Trophoblast cell (in vitro differentiated cells and primary cell): ENCODE results near the gene DCTD.

ENCODE experiments used
- DNase-seq, 2 donors: peaks; one replicate each; pipeline ENCODE4 v3.0.0-alpha.2; 2016
- H2AFZ ChIP-seq: 2 replicates; pipeline ENCODE4 v1.6.1; 2013; ENCODE audit warnings: low read length, moderate library complexity, mild to moderate bottlenecking; ENCODE audit not compliant: insufficient read depth, poor library complexity
- H2AK5ac ChIP-seq: 2 replicates; pipeline ENCODE4 v1.6.1; 2013; ENCODE audit warnings: mild to moderate bottlenecking, low read length
- H2BK120ac ChIP-seq: 2 replicates; pipeline ENCODE4 v1.6.1; 2013; ENCODE audit warnings: low read length, mild to moderate bottlenecking, moderate library complexity; ENCODE audit not compliant: insufficient read depth, poor library complexity
- H2BK12ac ChIP-seq: 2 replicates; pipeline ENCODE4 v1.6.1; 2013; ENCODE audit warnings: mild to moderate bottlenecking, low read length, moderate library complexity
- H2BK5ac ChIP-seq: 2 replicates; pipeline ENCODE4 v1.6.1; 2013; ENCODE audit warnings: low read length, low read depth, moderate library complexity, mild to moderate bottlenecking; ENCODE audit not compliant: poor library complexity
- H3K14ac ChIP-seq: 2 replicates; pipeline ENCODE4 v1.6.1; 2013; ENCODE audit warnings: mild to moderate bottlenecking, low read length
- H3K18ac ChIP-seq: 2 replicates; pipeline ENCODE4 v1.6.1; 2013; ENCODE audit warnings: mild to moderate bottlenecking, low read length
- H3K23ac ChIP-seq: 2 replicates; pipeline ENCODE4 v1.6.1; 2013; ENCODE audit warnings: low read length
- H3K27ac ChIP-seq: 2 replicates; pipeline ENCODE4 v1.5.1; 2013; ENCODE audit warnings: low read depth, mild to moderate bottlenecking, inconsistent platforms, low read length, moderate library complexity
- H3K27me3 ChIP-seq: 2 replicates; pipeline ENCODE4 v1.6.1; 2013; ENCODE audit warnings: inconsistent platforms, mild to moderate bottlenecking, low read length, moderate library complexity; ENCODE audit not compliant: insufficient read depth
- H3K36me3 ChIP-seq, 2 experiments: 1 replicate in 1 of 2; 2 replicates in 1 of 2; pipeline ENCODE4 v1.6.1; 2013; ENCODE audit warnings: low read length in 2 of 2, mild to moderate bottlenecking in 2 of 2, moderate library complexity in 1 of 2; ENCODE audit not compliant: insufficient read depth in 2 of 2, control insufficient read depth in 1 of 2
- H3K4ac ChIP-seq: 2 replicates; pipeline ENCODE4 v1.6.1; 2013; ENCODE audit warnings: low read depth, mild to moderate bottlenecking, low read length, moderate library complexity
- H3K4me1 ChIP-seq, 2 experiments: 1 replicate in 1 of 2; 2 replicates in 1 of 2; pipeline ENCODE4 v1.6.1; 2013; ENCODE audit warnings: low read length in 2 of 2, mild to moderate bottlenecking in 2 of 2, moderate library complexity in 1 of 2; ENCODE audit not compliant: insufficient read depth in 2 of 2, control insufficient read depth in 1 of 2
- H3K4me2 ChIP-seq: 2 replicates; pipeline ENCODE4 v1.6.1; 2013; ENCODE audit warnings: inconsistent platforms, mild to moderate bottlenecking, low read length, moderate library complexity
- H3K4me3 ChIP-seq: 2 replicates; pipeline ENCODE4 v1.5.1; 2013; ENCODE audit warnings: mild to moderate bottlenecking, low read depth, low read length, inconsistent platforms
- H3K79me1 ChIP-seq: one replicate; pipeline ENCODE4 v1.6.1; 2013; ENCODE audit warnings: low read length
- H3K79me2 ChIP-seq: 2 replicates; pipeline ENCODE4 v1.6.1; 2013; ENCODE audit warnings: low read length, mild to moderate bottlenecking; ENCODE audit not compliant: control insufficient read depth, insufficient read depth, poor library complexity
- H3K9ac ChIP-seq: 2 replicates; pipeline ENCODE4 v1.6.1; 2013; ENCODE audit warnings: mild to moderate bottlenecking, low read length
- H3K9me3 ChIP-seq: 2 replicates; pipeline ENCODE4 v1.6.1; 2013; ENCODE audit warnings: low read depth, mild to moderate bottlenecking, control low read depth, inconsistent platforms, low read length; ENCODE audit not compliant: insufficient read depth
- H4K12ac ChIP-seq: 2 replicates; pipeline ENCODE4 v1.6.1; 2013; ENCODE audit warnings: low read depth, mild to moderate bottlenecking, low read length, moderate library complexity
- H4K8ac ChIP-seq: 2 replicates; pipeline ENCODE4 v1.6.1; 2013; ENCODE audit warnings: low read depth, mild to moderate bottlenecking, low read length, moderate library complexity
- H4K91ac ChIP-seq: one replicate; pipeline ENCODE4 v1.6.1; 2013; ENCODE audit warnings: low read depth, mild to moderate bottlenecking, low read length, moderate library complexity
- WGBS: extraction: QIAGEN DNeasy Blood & Tissue Kit; methylation state at CpG from one replicate; pipeline ENCODE4 v1.1.7; 2013; ENCODE audit warnings: missing lambda C conversion rate; ENCODE audit not compliant: insufficient read length, insufficient coverage; ENCODE audit errors: extremely low coverage; 5-methylcytosine and 5-hydroxymethylcytosine counted together

DCTD gene

DNA sequence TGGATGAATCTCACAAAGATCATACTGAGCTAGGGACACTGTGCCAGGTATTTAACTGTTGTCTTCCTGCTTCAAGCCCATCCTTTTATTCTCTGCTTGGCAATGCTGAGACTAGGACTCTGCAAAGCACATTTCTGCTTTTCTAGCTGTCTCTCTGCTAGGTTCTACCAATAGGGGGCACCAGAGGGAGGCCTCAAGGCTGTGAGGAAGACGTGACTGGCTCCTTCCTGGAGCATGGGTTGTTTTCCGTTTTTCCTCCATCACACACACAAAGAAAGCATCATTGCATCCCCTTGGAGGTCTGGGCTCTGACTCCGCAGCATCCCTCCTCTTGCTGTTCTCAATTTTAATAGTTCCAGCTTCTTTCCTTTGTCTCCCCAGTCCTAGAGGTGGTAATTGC, 10.9 kb upstream of the DCTD start:
- Histone ChIP-seq H2BK120ac (no peak overlapping the region), H3K9ac (no peak overlapping the region), H3K79me2 (no peaks in the 10 kb centered on the region), H2AFZ (no peak overlapping the region), H2AK5ac (no peak overlapping the region), H4K8ac (no peak overlapping the region), H3K27me3 (no peaks in the 10 kb centered on the region), H3K36me3 (no peaks in the 10 kb centered on the region), H3K27ac (no peak overlapping the region), H3K79me1 (no peaks in the 10 kb centered on the region), H3K4me3 (no peak overlapping the region), H2BK12ac (no peak overlapping the region), H3K4ac (no peak overlapping the region), H3K4me2 (no peak overlapping the region), H4K91ac (no peak overlapping the region), H2BK5ac (no peak overlapping the region), H3K9me3 (no peaks in the 10 kb centered on the region), H3K4me1 (no peaks in the 10 kb centered on the region), H3K23ac (no peak overlapping the region), H4K12ac (no peak overlapping the region), H3K18ac (no peak overlapping the region), H3K14ac (no peak overlapping the region)
- DNase-seq, result no peak
- WGBS, result no CpG with 5 or more reads among the region's 3 CpGs

DNA sequence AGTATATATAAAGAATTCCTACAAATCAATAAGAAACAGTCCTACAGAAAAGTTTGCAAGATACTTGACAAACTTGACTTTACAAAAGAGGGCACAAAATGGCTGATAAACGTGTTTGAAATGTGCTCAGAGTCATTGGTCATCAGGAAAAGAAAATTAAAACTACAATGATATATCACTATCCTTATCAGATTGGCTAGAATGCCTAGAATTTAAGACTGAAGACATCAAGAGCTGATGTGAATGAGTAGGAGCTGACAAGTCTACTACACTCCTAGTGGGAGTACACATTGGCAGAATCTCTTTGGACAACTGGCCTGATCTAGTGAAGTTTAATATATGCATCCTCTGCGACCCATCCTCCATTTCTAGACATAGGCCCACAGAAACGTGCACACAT, 10.3 kb upstream of the DCTD start:
- no peak overlapping the region for H2BK120ac ChIP-seq
- no peak overlapping the region for H4K91ac ChIP-seq
- no peak overlapping the region for H3K9ac ChIP-seq
- no peak overlapping the region for H3K23ac ChIP-seq
- no peak overlapping the region for H3K18ac ChIP-seq
- no peak overlapping the region for H2AK5ac ChIP-seq
- H3K79me2 ChIP-seq, result no peaks in the 10 kb centered on the region
- no peak overlapping the region for H3K4me3 ChIP-seq
- DNase-seq, result peak in 1 of 2 donors; percentile 53
- H3K79me1 ChIP-seq, result no peaks in the 10 kb centered on the region
- no peak overlapping the region for H4K8ac ChIP-seq
- no peak overlapping the region for H2BK12ac ChIP-seq
- H3K4me1 ChIP-seq, result no peaks in the 10 kb centered on the region
- H3K9me3 ChIP-seq, result no peaks in the 10 kb centered on the region
- no peak overlapping the region for H2BK5ac ChIP-seq
- no peak overlapping the region for H2AFZ ChIP-seq
- no CpG with 5 or more reads among the region's 3 CpGs for WGBS
- no peaks in the 10 kb centered on the region for H3K36me3 ChIP-seq
- no peak overlapping the region for H3K14ac ChIP-seq
- no peak overlapping the region for H4K12ac ChIP-seq
- H3K27ac ChIP-seq, result no peak overlapping the region
- H3K27me3 ChIP-seq, result no peaks in the 10 kb centered on the region
- H3K4me2 ChIP-seq, result no peak overlapping the region
- no peak overlapping the region for H3K4ac ChIP-seq

DNA sequence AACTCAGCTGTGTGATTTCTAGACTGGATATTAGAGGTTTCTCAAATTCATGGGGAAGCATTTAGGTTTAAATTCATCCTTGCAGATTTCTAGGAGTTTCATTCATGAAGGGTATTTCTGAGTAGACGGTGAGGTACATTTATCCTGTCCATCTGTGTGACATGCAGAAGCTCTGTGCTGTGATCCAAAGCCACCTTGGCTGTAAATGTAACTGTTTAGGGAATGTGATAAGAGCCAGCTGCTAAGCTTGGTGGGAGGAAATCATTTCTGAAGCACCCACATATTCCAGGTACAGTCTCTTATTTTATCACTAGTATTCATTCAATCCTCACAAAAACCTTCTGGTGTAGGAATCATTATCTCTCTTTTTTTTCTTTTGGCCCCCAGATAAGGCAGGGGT, 8.7 kb upstream of the DCTD start:
- H3K9ac ChIP-seq, result no peak overlapping the region

DNA sequence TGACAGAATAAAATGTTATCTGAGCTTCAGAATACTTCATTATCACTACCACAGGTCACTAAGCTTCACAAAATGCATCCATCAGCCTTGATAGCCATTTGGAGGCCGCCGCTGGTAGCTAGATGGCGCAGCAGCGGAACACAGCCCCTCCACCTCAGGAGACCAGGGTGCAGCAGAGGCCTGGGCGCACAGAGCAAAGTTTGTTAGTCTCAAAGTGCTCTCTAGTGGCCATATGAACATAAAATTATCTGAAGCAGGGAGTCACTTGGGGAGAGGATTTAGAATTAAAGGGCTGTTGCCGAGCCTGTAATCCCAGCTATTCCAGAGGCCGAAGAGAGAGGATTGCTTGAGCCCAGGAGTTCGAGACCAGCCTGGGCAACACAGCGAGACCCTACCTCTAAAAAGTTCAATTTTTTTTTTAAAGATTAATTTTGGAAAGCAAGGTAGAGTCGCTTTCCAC, 8.1 kb upstream of the DCTD start:
- H3K18ac ChIP-seq, result no peak overlapping the region
- no peaks in the 10 kb centered on the region for H3K79me1 ChIP-seq
- H3K4me1 ChIP-seq, result no peaks in the 10 kb centered on the region
- no peak overlapping the region for H4K91ac ChIP-seq
- no peak overlapping the region for H3K4me2 ChIP-seq
- H3K9me3 ChIP-seq, result no peaks in the 10 kb centered on the region
- no peak overlapping the region for H2BK120ac ChIP-seq
- no peaks in the 10 kb centered on the region for H3K36me3 ChIP-seq
- H2BK5ac ChIP-seq, result no peak overlapping the region
- H2AK5ac ChIP-seq, result no peak overlapping the region
- DNase-seq, result peak; percentile 78 to 85
- H3K4ac ChIP-seq, result no peak overlapping the region
- no CpG with 5 or more reads among the region's 10 CpGs for WGBS
- H3K27ac ChIP-seq, result no peak overlapping the region
- H4K8ac ChIP-seq, result no peak overlapping the region
- H3K14ac ChIP-seq, result no peak overlapping the region
- no peak overlapping the region for H3K23ac ChIP-seq
- H4K12ac ChIP-seq, result no peak overlapping the region
- no peak overlapping the region for H3K9ac ChIP-seq
- no peak overlapping the region for H3K4me3 ChIP-seq
- H3K27me3 ChIP-seq, result no peaks in the 10 kb centered on the region
- H3K79me2 ChIP-seq, result no peaks in the 10 kb centered on the region
- no peak overlapping the region for H2AFZ ChIP-seq
- H2BK12ac ChIP-seq, result no peak overlapping the region

More for the DNA sequence above, 8.7 kb upstream of the DCTD start:
- H3K18ac ChIP-seq, result no peak overlapping the region
- no peak overlapping the region for H2AFZ ChIP-seq
- no peak overlapping the region for H3K27ac ChIP-seq
- no peak overlapping the region for H2BK5ac ChIP-seq
- H2AK5ac ChIP-seq, result no peak overlapping the region
- no peaks in the 10 kb centered on the region for H3K79me1 ChIP-seq
- no peak overlapping the region for H2BK120ac ChIP-seq
- no peaks in the 10 kb centered on the region for H3K9me3 ChIP-seq
- H4K91ac ChIP-seq, result no peak overlapping the region
- no peak overlapping the region for H3K14ac ChIP-seq
- whole genome bisulfite sequencing, result no CpG with 5 or more reads among the region's 1 CpG
- no peak overlapping the region for H2BK12ac ChIP-seq
- no peak overlapping the region for H3K4ac ChIP-seq
- no peak overlapping the region for H4K12ac ChIP-seq
- no peaks in the 10 kb centered on the region for H3K4me1 ChIP-seq
- no peak overlapping the region for H4K8ac ChIP-seq
- no peak overlapping the region for H3K4me3 ChIP-seq
- H3K36me3 ChIP-seq, result no peaks in the 10 kb centered on the region
- DNase-seq, result no peak
- H3K4me2 ChIP-seq, result no peak overlapping the region
- H3K23ac ChIP-seq, result no peak overlapping the region
- H3K79me2 ChIP-seq, result no peaks in the 10 kb centered on the region
- no peaks in the 10 kb centered on the region for H3K27me3 ChIP-seq
